Astrocyte of the cerebellum (primary cell): Measurements from ENCODE around the gene MAN1C1.

Experiments
- DNase-seq: peaks from one replicate; pipeline ENCODE4 v3.0.0-alpha.2; 2011; ENCODE audit warnings: low read depth
- H3K4me3 ChIP-seq: 2 replicates; pipeline ENCODE4 v1.5.1; 2011; ENCODE audit warnings: mild to moderate bottlenecking, low read depth, low read length, moderate library complexity
- in situ Hi-C: cut with HindIII; loops from 2 replicates; pipeline ENCODE4 v1.10.0; 2017; ENCODE audit warnings: low sequenced_read_pairs
- TF ChIP-seq, protein P1 (sequence below): IDR thresholded peaks from 2 replicates; pipeline ENCODE4 v1.5.1; 2012; ENCODE audit warnings: low read length, low read depth, moderate library complexity, mild to moderate bottlenecking; ENCODE audit errors: missing control alignments

The MAN1C1 gene

GRCh38 chr1:25676488-25676887 lies 59.9 kb downstream of the MAN1C1 start:
- TF ChIP-seq, protein P1, sequence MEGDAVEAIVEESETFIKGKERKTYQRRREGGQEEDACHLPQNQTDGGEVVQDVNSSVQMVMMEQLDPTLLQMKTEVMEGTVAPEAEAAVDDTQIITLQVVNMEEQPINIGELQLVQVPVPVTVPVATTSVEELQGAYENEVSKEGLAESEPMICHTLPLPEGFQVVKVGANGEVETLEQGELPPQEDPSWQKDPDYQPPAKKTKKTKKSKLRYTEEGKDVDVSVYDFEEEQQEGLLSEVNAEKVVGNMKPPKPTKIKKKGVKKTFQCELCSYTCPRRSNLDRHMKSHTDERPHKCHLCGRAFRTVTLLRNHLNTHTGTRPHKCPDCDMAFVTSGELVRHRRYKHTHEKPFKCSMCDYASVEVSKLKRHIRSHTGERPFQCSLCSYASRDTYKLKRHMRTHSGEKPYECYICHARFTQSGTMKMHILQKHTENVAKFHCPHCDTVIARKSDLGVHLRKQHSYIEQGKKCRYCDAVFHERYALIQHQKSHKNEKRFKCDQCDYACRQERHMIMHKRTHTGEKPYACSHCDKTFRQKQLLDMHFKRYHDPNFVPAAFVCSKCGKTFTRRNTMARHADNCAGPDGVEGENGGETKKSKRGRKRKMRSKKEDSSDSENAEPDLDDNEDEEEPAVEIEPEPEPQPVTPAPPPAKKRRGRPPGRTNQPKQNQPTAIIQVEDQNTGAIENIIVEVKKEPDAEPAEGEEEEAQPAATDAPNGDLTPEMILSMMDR: no peak
- no peak for DNase-seq
- H3K4me3 ChIP-seq: no peak overlapping the region
- in situ Hi-C loops: no loop called here

DNA sequence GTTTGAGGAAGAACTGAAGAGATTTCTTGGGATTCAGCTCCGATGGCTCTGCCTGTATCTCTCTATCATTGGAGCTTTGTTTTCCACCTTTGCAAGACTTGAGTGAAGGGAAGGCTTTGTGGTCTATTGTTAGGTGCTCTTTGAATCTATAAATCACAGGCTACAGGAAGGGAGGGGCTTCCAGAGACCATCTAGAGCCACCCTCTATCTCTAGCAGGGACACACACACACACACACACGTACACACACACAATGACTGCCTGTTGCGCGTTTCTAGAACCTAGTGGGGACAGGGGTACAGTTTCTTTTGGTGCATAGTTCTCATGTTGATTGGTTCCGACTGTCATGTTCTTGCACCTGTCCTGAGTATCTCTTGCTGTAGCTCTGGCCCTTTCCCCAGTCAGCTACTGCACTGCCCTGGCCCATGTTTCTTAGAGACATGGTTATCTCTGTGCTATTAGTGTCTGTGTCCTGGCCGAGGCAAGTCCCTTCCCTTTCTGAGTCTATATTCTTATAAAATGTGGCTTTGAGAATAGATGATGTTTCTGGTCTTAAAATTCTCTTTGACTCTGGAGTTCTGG lies 60.7 kb downstream of the MAN1C1 start:
- no peak for DNase-seq
- H3K4me3 ChIP-seq: no peak overlapping the region
- TF ChIP-seq, protein P1: no peak
- in situ Hi-C loops: no loop called here

GRCh38 chr1:25679171-25679570 lies 62.6 kb downstream of the MAN1C1 start:
- H3K4me3 ChIP-seq: no peak overlapping the region
- in situ Hi-C loops: no loop called here
- TF ChIP-seq, protein P1: no peak

GRCh38 chr1:25680701-25681100 lies 64.1 kb downstream of the MAN1C1 start:
- TF ChIP-seq, protein P1: no peak

More at GRCh38 chr1:25679171-25679570, 62.6 kb downstream of the MAN1C1 start:
- no peak for DNase-seq

DNA sequence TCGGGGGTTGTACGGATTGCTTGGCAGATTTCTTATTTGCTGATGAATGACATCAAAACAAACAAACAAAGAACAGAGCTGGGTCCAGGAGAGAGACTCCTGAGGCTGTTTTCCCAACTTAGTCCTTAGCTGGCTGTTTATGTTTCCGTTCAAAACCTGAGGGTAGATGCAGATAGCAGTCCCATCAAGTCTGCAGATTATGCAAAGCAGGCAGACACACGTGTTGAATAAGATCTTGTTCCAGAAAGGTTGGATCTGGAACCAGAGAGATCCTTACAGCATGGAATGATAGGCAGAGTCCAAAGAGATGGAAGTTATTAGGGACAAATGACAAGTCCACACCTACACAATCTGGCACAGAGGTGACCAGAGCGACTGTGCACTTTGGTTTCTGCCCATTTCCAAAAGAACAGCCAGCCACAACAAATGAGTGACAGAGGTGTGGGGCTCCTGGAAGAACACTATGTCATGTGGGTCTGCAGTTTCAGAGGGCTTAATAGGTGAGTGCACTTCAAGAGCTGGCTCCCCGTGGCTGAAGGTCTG lies 65.5 kb downstream of the MAN1C1 start:
- in situ Hi-C loops: no loop called here
- DNase-seq: no peak
- TF ChIP-seq, protein P1: no peak
- H3K4me3 ChIP-seq: no peak overlapping the region

More at GRCh38 chr1:25680701-25681100, 64.1 kb downstream of the MAN1C1 start:
- in situ Hi-C loops: no loop called here
- DNase-seq: no peak
- H3K4me3 ChIP-seq: no peak overlapping the region

DNA sequence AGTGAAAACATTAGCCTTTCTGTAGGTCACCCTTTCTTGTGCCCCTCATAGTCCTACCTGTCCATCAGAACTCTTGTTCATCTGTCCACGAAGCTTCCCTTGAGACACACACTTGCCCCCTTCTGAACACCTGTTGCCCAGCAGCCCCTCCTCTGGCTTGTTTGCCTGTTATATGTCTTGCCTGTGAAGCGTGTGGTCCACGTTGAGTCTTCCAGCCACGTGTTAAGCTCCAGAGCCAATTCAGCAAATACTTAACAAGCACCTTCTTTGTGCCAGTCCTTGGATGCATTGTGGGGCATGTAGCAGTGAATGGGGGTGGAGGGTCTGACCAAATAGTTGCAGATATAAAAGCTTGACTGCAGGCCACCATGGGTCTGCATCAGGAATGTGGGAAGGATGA lies 66.6 kb downstream of the MAN1C1 start:
- DNase-seq: no peak
- TF ChIP-seq, protein P1: no peak
- in situ Hi-C loops: no loop called here
- no peak overlapping the region for H3K4me3 ChIP-seq

DNA sequence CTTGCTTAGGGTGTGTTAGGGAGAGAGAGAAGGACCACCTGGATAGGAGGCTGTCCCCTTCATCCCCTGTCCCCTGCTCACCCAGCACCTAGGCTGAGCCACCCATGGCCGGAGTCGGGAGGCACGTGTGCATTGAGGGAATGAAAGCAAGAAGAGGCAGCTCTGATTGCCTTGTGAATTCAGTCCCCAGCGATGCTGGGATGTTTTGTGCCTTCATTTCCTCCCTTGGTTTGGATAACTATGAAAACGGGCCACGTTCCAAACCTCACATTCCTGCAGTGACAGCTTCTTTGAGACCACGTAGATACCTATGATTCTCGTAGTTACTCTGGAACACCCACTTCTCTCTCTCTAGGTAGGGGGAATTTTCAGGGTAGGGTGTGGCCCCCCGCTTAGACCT lies 67.1 kb downstream of the MAN1C1 start:
- peak; percentile 61 for DNase-seq
- TF ChIP-seq, protein P1: no peak
- in situ Hi-C loops: no loop called here
- no peak overlapping the region for H3K4me3 ChIP-seq
